CMK (cell line): ENCODE results near the gene STT3B.
"Not testable (repeated sequence)": the region's sequence is repeated elsewhere in the genome, so short reads cannot be mapped to it uniquely, and the experiment has no call there.

ENCODE experiments used
- DNase-seq: peaks from one replicate; pipeline ENCODE4 v3.0.0-alpha.2; 2010; ENCODE audit warnings: low read depth

STT3B gene

DNA sequence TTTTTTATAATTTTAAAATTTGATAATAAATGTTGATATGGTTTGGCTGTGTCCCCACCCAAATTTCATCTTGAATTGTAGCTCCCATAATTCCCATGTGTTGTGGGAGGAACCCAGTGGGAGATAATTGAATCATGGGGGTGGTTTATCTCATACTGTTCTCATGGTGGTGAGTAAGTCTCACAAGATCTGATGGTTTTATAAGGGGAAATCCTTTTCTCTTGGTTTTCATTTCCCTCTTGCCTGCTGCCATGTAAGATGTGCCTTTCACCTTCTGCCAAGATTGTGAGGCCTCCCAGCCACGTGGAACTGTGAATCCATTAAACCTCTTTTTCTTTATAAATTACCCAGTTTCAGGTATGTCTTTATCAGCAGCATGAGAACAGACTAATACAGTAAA is 72.6 kb downstream of the STT3B start:
- not testable (repeated sequence) for DNase-seq

DNA sequence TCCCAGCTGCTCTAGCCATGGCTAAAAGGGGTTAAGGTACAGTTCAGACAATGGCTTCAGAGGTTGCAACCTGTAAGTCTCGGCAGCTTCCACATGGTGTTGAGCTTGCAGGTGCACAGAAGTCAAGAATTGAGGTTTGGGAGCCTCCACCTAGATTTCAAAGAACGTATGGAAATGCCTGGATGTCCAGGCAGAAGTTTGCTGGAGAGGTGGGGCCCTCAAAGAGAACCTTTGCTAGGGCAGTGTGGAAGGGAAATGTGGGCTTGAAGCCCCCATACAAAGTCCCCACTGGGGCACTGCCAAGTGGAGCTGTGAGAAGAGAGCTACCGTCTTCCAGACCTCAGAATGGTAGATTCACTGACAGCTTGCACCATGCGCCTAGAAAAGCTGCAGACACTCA is 73.7 kb downstream of the STT3B start:
- no peak for DNase-seq

GRCh38 chr3:31610700-31611275 is 78.1 kb downstream of the STT3B start:
- no peak for DNase-seq

DNA sequence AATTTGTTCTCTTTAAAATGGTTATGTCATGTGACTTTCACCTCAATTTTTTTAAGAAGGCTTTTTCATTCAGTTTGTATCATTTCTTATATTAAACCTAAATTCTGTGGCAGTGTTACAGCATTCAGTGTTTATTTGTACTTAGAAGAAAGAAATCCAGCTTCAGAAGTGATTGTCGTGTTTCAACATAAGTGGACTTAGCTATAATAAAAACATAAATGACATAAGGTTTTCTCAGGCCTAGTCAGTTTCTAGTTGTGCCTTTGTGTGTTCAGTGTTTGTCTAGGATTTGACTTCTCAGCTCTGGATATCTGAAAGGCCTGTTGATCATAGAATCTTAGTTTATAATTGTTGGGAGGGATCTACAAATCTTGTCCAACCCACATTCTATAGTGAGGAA is 80.5 kb downstream of the STT3B start:
- no peak for DNase-seq

DNA sequence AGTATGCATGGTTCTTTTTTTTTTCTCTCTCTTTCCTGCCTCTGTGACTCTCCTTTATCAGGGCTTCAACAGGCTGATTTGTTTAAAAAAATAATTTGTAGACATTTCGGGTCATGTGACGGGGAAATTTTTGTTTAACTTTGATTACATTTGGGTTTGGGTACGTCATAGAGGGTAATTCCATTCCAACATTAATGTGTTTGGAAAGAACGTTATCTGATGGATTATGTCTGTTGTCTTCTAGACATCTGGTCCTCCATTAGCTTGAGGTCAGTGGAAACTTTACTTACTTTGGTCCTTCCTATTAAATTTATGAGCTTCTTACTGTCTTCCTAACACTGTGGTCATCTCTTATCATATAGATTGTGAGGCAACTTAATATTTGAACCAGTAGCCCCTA is 80.9 kb downstream of the STT3B start:
- DNase-seq = no peak

- no peak for DNase-seq
Observed at GRCh38 chr3:31614162-31614921, 81.6 kb downstream of the STT3B start.

DNA sequence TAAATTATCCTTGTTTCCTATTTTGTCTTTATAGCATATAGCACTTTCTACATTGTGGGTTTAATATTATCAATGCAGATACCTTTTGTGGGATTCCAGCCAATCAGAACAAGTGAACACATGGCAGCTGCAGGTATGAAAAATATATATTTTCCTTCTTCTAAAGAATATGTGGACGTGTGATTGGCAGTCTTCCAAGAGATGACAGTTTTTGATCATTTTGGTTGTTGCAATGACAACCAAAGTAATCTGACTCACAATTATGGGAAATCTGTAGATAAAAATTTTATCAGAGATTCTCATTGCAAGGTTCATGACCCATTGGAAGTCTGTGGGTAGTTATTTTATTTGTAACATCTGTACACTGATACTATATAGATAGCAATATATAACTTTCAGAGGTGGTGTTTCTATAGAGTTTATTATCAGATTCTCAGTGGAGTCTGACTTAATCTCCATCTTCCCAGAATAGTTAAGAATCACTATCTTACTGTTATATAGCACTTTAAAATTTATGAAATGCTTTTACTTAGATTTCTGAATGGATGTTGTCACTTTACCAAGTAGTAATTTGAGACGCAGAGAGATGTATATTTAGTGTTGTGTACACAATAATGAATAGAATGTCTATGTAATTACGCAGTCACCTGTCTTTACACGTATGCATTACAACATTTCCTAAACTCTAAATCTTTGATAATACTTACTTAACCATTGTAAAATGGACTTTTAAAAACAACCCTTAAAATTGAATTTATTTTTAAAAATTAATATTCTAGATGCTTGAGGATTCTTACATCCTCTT is 82.5 kb downstream of the STT3B start:
- DNase-seq = no peak

DNA sequence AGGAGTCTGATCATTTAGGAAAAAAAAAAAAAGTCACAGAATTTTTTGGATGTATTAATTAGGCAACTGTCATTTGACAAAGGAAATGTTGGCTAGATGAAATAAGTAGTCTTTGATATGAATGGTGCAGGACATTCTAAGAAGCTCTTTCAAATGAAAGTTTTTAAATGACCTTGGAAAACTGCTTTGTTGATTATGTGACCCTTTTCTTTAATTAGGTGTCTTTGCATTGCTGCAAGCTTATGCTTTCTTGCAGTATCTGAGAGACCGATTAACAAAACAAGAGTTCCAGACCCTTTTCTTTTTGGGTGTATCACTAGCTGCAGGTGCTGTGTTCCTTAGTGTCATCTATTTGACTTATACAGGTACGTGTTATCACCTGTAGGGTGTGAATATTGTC is 84.0 kb downstream of the STT3B start:
- no peak for DNase-seq

GRCh38 chr3:31620656-31621055 is 87.9 kb downstream of the STT3B start:
- no peak for DNase-seq

DNA sequence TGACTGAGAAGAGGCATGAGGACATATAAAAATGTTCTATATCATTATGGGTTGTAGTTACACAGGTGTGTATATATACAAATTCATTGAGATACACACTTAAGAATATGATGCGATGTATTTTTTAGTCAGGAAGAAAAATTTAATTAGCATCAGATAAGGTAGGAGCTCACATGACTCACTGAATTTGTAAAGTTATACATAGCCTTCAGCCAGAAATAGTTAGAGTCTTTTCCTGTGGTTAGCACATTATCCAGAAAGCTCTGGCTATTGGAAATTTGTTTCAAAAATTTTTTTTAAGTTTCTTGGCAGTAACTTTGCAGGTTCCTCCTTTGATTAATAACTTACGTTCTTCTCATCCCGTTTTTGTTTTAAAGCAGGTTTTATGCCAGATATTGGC is 88.6 kb downstream of the STT3B start:
- no peak for DNase-seq

GRCh38 chr3:31622636-31623288 is 90.0 kb downstream of the STT3B start:
- DNase-seq = no peak

- no peak for DNase-seq
Observed at GRCh38 chr3:31624083-31624709, 91.5 kb downstream of the STT3B start.

DNA sequence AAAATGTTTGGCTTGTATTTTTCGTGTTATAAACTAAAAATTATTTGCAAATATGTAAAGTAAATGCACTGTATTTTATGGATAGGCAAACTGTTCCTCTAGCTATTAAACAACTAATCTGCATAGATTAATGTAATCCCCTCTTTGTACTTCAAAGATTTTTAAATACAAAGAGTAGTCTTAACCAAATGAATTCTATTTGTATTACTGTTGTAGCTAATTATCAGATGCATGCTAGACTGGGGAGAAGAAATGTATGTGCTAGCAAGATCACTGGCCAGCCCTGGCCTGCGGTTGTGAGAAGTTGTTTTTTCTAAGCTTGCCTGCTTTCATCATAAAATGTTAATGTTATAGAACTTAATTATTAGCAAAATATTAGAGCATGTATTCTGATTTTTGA is 92.6 kb downstream of the STT3B start:
- no peak for DNase-seq

- no peak for DNase-seq
Observed at GRCh38 chr3:31629054-31629453, 96.3 kb downstream of the STT3B start.

DNA sequence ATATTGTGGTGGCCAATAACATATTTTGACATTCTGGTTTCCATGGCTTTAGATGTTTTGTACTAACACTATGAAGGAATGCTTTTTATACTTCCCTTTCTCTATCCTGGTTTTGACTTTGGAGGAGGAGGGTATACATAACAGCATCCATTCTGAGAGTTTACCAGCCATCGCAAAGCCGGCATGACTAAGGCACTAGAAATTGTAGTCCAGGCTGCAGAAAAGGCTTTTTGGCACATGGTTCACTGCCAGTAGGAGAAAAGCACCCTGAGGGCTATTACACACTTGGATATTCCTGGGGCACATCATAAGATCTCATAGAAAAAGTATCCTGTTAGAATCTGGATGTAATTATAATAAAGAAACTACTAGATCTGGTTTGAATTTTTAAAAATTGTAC is 101.8 kb downstream of the STT3B start:
- DNase-seq = no peak

DNA sequence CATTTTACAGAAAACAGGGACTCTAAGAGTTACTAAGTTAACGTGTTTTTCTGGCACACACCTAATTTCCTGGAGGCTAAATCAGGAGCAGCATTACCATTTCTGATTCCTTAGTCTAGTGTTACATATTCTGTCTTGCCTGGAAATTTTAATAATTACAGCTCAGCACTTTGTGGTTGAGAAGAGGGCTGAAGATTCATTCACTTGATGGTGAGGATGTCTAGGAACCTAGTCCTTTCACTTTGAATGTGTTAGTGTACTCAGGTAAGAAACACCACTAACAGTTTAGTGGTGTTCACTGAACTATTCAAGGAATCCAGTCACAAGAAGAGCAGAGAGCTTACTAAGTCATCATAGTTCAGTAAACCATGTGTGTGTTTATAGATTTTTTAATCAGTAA is 102.8 kb downstream of the STT3B start:
- no peak for DNase-seq

DNA sequence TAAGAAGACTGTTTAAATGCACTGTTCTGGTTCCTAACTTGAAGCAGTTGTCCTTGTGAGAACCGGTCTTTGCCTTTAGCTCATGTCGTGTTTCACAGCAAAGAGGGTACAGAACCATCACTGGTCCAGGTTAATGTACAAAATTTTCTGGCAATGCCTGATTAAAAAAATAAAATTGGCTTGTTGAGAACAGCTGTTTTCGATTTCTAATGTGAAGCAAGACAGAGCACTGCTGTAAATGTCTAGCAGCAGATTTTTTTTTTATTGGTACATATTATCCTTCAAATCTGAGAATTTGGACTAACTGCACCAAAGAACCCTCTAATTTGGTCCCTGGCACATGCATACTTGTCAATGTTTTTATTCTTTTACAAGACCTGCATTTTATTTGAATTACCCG is 103.3 kb downstream of the STT3B start:
- no peak for DNase-seq

- no peak for DNase-seq
Observed at GRCh38 chr3:31636694-31637442, 104.1 kb downstream of the STT3B start.

- DNase-seq = no peak
Observed at GRCh38 chr3:31639828-31640227, 107.1 kb downstream of the STT3B start.

GRCh38 chr3:31645256-31645655 is 112.5 kb downstream of the STT3B start:
- no peak for DNase-seq

DNA sequence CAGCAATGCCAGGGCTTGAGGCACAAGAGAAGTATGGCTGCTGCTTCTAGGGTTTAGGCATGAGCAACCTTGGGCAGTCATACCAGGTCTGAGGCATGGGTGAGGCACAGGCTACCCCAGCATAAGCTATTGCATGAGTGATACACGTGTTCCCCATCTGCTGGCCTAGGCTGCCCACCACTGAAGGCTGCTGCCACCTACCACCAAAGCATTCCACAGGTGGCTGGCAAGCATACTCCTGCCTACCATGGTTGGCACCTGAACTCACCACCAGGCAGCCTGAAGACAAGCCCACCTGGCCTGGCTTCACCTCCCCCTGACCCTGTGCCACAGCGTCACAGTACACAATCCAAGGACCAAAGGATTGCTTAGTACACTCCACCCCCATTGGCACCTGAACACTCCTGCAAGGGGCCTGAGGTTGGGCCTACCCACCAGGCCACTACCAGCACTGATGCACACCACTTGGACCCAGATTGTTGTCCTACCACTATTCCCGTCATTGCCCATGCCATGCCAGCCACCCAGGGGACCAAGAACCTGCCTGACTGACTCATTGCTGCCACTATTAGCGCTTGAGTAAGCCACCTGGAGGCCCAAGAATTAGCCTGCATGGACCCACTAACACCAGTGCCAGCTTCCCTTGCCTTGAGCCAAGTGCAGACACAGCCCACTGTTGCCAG is 115.7 kb downstream of the STT3B start:
- DNase-seq = no peak
